GM19395 (cell line): Measurements from ENCODE around the gene MAP3K15.

Experiments
- ATAC-seq: cut with Tn5 transposase; IDR thresholded peaks from one replicate; pipeline ENCODE4 v1.9.1; 2021; ENCODE audit warnings: mild to moderate bottlenecking, moderate library complexity; ENCODE audit not compliant: unreplicated experiment

The MAP3K15 gene

GRCh38 chrX:19403696-19404095 is 111.6 kb downstream of the MAP3K15 start:
- no peak for ATAC-seq

GRCh38 chrX:19392703-19393102 is 122.6 kb downstream of the MAP3K15 start:
- ATAC-seq: no peak

- ATAC-seq: no peak
Observed at GRCh38 chrX:19392078-19392477, 123.2 kb downstream of the MAP3K15 start.

GRCh38 chrX:19389227-19389845 is 126.0 kb downstream of the MAP3K15 start:
- ATAC-seq: no peak

GRCh38 chrX:19388741-19389140 is 126.6 kb downstream of the MAP3K15 start:
- ATAC-seq: no peak

GRCh38 chrX:19388064-19388679 is 127.1 kb downstream of the MAP3K15 start:
- ATAC-seq: no peak

- no peak for ATAC-seq
Observed at GRCh38 chrX:19386679-19387078, 128.6 kb downstream of the MAP3K15 start.

- no peak for ATAC-seq
Observed at GRCh38 chrX:19382555-19383145, 132.7 kb downstream of the MAP3K15 start.

- ATAC-seq: no peak
Observed at GRCh38 chrX:19381326-19381725, 134.0 kb downstream of the MAP3K15 start.

- ATAC-seq: no peak
Observed at GRCh38 chrX:19377799-19378198, 137.5 kb downstream of the MAP3K15 start.

GRCh38 chrX:19375546-19375945 is 139.8 kb downstream of the MAP3K15 start:
- ATAC-seq: no peak

- no peak for ATAC-seq
Observed at GRCh38 chrX:19373351-19373891, 141.9 kb downstream of the MAP3K15 start.

- peak; percentile 39 for ATAC-seq
Observed at GRCh38 chrX:19372547-19373331, 142.6 kb downstream of the MAP3K15 start.

- peak; percentile 72 for ATAC-seq
Observed at GRCh38 chrX:19372170-19372546, 143.2 kb downstream of the MAP3K15 start.

- no peak for ATAC-seq
Observed at GRCh38 chrX:19370061-19370460, 145.2 kb downstream of the MAP3K15 start.

- no peak for ATAC-seq
Observed at GRCh38 chrX:19368576-19368975, 146.7 kb downstream of the MAP3K15 start.

GRCh38 chrX:19361701-19362100 is 153.6 kb downstream of the MAP3K15 start:
- no peak for ATAC-seq

- no peak for ATAC-seq
Observed at GRCh38 chrX:19360903-19361302, 154.4 kb downstream of the MAP3K15 start.

- no peak for ATAC-seq
Observed at GRCh38 chrX:19358521-19358920, 156.8 kb downstream of the MAP3K15 start.

GRCh38 chrX:19354625-19355024 is 160.7 kb downstream of the MAP3K15 start:
- ATAC-seq: no peak

GRCh38 chrX:19350941-19351384 is 164.3 kb downstream of the MAP3K15 start:
- ATAC-seq: peak; percentile 88
